CD1c-positive myeloid dendritic cell (primary cell): ENCODE measurements around the gene TMEM95.
A peak's percentile ranks its signal among the peaks of the same experiment; 100 is the strongest.
"Not testable (repeated sequence)": the region's sequence is repeated elsewhere in the genome, so short reads cannot be mapped to it uniquely, and the experiment has no call there.

Experiments used
- DNase-seq: peaks from one replicate; pipeline ENCODE4 v3.0.0-alpha.2; 2016; ENCODE audit errors: extremely low spot score

Gene TMEM95

GRCh38 chr17:7323731-7324437 lies 31.1 kb upstream of the TMEM95 start:
- DNase-seq, result peak; percentile 61

GRCh38 chr17:7324438-7324779 lies 30.5 kb upstream of the TMEM95 start:
- no peak for DNase-seq

- no peak for DNase-seq
Observed at GRCh38 chr17:7325031-7325528, 29.9 kb upstream of the TMEM95 start.

GRCh38 chr17:7326186-7326585 lies 28.8 kb upstream of the TMEM95 start:
- no peak for DNase-seq

GRCh38 chr17:7327056-7327455 lies 27.9 kb upstream of the TMEM95 start:
- no peak for DNase-seq

- DNase-seq, result no peak
Observed at GRCh38 chr17:7327501-7327900, 27.5 kb upstream of the TMEM95 start.

GRCh38 chr17:7328009-7328408 lies 26.9 kb upstream of the TMEM95 start:
- DNase-seq, result no peak

GRCh38 chr17:7328840-7329373 lies 26.0 kb upstream of the TMEM95 start, which contains the start of gene NEURL4:
Gene NEURL4, minus strand, starts transcription at chr17:7329335. Its CDS starts 23 bp downstream, at chr17:7329312.
- DNase-seq, result no peak

- peak; percentile 100 for DNase-seq
Observed at GRCh38 chr17:7329374-7329996, 25.5 kb upstream of the TMEM95 start.

- no peak for DNase-seq
Observed at GRCh38 chr17:7329997-7330637, 24.8 kb upstream of the TMEM95 start.

- no peak for DNase-seq
Observed at GRCh38 chr17:7330638-7331015, 24.3 kb upstream of the TMEM95 start.

- DNase-seq, result no peak
Observed at GRCh38 chr17:7332111-7332510, 22.8 kb upstream of the TMEM95 start.

- not testable (repeated sequence) for DNase-seq
Observed at GRCh38 chr17:7332600-7333069, 22.3 kb upstream of the TMEM95 start.

GRCh38 chr17:7334938-7335538 lies 19.9 kb upstream of the TMEM95 start:
- DNase-seq, result no peak

GRCh38 chr17:7335765-7336164 lies 19.2 kb upstream of the TMEM95 start:
- DNase-seq, result not testable (repeated sequence)

- DNase-seq, result peak; percentile 59
Observed at GRCh38 chr17:7336240-7337175, 18.4 kb upstream of the TMEM95 start, which contains the start of gene ACAP1. Gene ACAP1, plus strand, starts transcription at chr17:7336529. Its CDS starts 206 bp downstream, at chr17:7336735.

- not testable (repeated sequence) for DNase-seq
Observed at GRCh38 chr17:7337600-7337999, 17.4 kb upstream of the TMEM95 start.

GRCh38 chr17:7340179-7340578 lies 14.8 kb upstream of the TMEM95 start:
- peak; percentile 8 for DNase-seq

GRCh38 chr17:7341842-7342241 lies 13.1 kb upstream of the TMEM95 start:
- DNase-seq, result no peak

- no peak for DNase-seq
Observed at GRCh38 chr17:7343250-7343649, 11.7 kb upstream of the TMEM95 start.
